ENCODE measurements around the gene DENND11.

DENND11 gene

GRCh38 chr7:141702047-141702567, at the start of gene DENND11:
Gene DENND11, minus strand, starts transcription at chr7:141702166. Its CDS starts 13 bp downstream, at chr7:141702153.
- peak in 1 of 2 experiments; percentile 50 for DNase-seq

- no peak for DNase-seq
These were observed 46.4 kb upstream of the DENND11 start for GRCh38 chr7:141748396-141748795.

DNA sequence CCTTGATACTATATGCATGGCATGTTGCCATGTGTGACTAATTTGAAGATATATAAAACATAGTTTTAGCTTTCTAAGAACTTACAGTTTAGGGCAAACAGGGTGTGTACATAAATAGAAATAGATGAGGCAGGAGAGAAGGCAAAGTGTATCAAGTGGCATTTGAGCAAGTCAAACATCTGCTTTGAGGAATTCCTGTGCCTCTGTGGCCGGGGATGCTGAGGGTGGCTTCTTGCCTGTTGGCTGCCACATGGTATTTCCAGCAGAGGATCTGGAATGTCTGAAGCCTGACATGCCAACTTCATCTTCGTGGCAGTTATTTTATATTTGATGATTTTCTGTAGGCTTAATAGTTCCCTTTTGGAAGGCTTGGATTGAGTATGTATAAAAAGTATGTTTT, 42.2 kb upstream of the DENND11 start:
- DNase-seq = no peak

- no peak for DNase-seq
These were observed 40.3 kb upstream of the DENND11 start for GRCh38 chr7:141742229-141742628.

DNA sequence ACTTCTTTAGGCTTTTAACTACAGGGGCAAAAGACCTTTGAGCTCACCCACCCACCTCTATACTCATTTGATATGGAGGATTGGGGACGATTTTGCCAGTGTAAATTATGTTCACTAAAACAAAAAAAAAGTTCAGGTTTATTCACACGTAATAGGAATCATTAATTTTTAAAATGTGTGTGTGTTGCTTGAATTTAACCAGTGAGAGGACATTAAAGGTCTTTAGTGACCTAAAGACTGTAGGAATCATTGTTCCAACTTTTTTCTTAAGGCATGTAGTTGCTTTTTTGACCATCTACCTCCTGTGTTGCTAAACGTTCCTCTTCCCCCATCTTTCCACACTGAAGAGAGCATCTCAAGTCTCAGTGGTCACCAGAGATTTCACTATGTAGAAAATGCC, 37.3 kb upstream of the DENND11 start:
- no peak for DNase-seq

GRCh38 chr7:141738592-141739013, 36.6 kb upstream of the DENND11 start:
- no peak for DNase-seq

DNA sequence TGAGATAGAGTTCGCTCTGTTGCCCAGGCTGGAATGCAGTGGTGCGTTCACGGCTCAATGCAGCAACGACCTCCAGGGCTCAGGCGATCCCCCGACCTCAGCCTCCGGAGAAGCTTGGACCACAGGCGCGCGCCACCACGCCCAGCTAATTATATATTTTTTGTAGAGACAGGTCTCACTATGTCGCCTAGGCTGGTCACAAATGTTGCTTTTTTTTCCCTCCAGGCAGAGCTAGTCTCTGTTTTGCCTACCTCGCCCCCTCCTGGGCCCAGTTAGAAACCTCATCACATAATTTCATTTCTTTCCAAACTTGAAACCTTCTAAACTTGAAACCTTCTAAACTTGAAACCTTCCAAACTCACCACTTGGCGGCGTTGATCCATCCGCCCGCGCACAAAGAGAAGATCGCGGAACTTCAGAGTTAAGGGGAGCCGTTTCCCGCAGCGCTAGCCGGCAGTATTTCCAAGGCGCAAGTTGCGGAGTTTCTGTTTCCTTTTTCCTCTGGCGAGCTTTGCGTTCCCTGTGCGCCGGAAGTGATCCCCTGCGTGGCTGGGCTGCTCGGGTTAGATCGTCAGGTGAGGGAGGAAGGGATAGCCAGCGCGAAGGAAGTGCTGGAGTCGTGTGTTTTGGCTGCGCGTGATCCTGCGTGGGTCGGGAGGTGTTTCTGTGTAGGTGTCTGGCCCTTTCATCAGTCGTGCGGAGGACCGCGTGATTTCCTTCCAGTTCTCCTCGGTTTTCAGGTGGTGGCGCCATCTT, 36.0 kb upstream of the DENND11 start, which contains the start of gene SSBP1:
Gene SSBP1 (plus strand): TSS at position 523 of the 756 bp plus-strand sequence. CDS start 809 bp downstream, outside the sequence.
- DNase-seq = peak; percentile 89 to 96

GRCh38 chr7:141737118-141737835, 35.3 kb upstream of the DENND11 start:
- DNase-seq = no peak

DNA sequence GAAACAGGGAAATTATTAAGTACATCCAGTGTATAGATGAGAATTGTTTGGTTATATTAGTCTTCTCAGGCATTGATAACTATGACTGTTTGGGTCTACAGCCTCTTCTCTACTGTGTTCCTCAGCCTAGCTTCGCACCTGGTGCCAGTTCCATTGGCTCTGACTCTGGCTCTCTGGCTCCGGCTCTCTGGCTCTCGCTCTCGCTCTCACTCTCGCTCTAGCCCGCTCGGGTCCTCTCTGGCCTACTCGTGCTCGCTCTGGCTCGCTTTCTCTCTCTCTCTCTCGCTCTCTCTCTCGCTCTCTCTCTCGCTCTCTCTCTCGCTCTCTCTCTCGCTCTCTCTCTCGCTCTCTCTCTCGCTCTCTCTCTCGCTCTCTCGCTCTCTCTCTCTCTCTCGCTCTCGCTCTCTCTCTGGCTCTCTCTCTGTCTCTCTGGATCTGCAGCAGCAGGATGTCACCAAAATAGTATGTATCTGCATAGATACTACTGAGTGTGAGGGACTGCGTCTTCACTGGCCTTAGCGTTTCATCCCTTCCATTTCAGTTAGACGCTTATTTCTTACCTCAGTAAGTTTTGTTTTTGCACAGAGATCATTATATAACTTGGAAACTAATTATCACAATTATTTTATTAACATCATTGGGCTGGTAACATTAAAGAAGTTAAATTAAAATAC, 29.6 kb upstream of the DENND11 start:
- no peak for DNase-seq

GRCh38 chr7:141729020-141729419, 27.1 kb upstream of the DENND11 start:
- DNase-seq = no peak

DNA sequence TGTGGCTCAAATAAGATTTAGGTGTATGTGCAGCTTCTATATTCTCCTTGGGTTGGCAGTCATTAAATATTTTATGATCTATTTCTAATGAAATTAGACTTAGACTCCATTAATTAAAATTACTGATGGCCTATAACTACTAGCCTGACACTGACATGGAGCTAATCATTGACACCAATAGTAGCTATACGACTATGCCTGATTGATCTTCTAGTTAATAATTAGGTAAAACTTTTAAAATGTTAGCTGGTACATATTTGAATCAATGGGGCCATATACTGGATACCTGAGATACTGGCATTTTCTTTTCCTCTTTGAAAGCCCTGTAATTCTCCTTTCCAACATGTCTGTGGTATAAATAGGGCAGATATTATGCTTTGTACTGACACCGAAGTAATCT, 20.6 kb upstream of the DENND11 start:
- no peak for DNase-seq

GRCh38 chr7:141717450-141717849, 15.5 kb upstream of the DENND11 start:
- no peak for DNase-seq

DNA sequence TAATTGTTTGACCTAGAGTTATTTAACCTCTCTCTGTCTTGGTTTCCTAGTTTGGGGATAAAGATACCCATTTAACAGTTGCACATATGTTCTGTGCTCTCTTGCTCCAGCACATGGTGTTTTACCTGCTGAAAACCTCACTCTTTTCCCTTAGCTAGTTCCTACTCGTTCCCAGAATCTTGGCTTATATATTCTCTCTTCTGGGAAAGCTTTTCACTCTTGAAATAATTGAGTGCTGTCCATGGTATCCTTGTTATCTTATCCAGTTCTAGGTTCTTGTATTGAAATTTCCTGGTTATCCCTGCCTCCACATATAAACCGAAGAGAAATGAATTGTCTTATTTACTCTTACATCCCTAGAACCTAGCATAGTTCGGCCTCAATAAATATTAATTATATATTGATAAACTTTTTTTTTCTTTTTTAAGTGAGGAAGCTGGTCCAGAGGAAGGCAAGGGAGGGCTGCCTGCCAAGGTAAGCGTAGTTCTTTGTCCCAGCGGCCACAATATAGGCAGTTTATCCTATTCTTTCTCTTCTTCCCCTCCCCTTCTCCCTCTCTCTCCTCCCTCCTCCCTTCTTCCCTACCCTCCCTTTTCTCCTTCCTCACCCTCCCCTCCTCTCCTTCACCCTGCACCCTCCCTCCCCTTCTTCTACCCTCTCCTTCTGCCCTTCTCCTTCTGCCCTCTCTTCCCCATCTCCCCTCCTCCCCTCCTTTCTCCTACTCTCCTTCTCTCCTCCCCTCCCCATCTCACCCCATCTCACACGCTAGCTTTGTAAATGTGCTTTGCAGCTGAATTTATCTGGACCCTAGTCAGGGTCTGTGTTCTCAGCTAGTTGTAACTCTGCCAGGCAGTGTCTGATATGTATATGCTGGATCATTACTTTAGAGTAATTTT, 14.1 kb upstream of the DENND11 start:
- no peak for DNase-seq

GRCh38 chr7:141715018-141715417, 13.1 kb upstream of the DENND11 start:
- DNase-seq = no peak

- DNase-seq = no peak
These were observed 12.6 kb upstream of the DENND11 start for GRCh38 chr7:141714571-141714970.

GRCh38 chr7:141713890-141714289, 11.9 kb upstream of the DENND11 start:
- DNase-seq = no peak

DNA sequence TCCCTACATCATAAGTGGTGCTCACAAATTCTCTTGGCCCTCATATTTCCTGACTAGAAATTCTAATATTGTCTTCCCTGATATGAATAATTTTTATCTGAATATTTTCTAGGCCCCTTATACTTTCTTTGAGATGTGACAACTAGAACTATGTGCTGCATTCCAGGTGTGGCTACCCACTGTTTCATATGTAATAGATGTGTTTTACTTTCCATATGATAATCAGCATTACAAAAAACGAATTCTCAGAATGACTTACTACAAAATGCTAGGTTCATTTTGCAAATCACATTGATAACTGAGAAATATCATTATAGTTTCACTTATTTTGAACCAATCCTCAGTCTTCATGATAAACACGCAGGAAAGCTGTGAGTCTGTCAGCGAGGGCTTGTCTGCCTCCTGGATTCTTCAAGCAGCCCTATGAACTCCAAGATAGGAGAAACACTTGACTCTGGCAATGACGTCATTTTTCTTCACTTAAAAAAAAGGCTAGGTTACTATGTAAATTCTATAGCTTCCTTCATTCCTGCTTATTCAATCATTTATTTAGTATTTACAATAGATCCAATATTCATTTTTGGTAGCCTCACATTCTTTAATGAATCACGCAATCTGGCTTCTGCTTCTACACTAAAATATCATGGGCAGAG, 10.8 kb upstream of the DENND11 start:
- DNase-seq = no peak

GRCh38 chr7:141710301-141710700, 8.3 kb upstream of the DENND11 start:
- DNase-seq = no peak

GRCh38 chr7:141709749-141710148, 7.8 kb upstream of the DENND11 start:
- DNase-seq = no peak

DNA sequence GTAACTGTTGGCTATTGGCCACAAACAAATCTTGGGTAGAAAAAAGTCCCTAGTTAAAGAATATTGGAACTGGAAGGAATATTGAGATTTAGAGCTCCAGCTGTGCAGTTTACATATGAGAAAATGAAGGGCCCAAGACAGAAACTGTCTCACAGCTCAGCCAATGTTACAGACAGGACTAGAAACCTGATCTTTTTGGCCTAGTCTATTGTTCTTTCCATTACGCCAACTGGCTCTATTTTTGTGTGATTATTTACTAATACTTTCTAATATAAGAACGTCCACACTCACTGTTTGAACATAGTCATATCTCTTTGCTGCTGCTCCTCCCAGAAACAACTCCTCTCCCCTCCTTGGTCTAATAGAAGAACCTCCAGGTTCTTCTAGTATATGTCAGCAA, 7.4 kb upstream of the DENND11 start:
- no peak for DNase-seq

DNA sequence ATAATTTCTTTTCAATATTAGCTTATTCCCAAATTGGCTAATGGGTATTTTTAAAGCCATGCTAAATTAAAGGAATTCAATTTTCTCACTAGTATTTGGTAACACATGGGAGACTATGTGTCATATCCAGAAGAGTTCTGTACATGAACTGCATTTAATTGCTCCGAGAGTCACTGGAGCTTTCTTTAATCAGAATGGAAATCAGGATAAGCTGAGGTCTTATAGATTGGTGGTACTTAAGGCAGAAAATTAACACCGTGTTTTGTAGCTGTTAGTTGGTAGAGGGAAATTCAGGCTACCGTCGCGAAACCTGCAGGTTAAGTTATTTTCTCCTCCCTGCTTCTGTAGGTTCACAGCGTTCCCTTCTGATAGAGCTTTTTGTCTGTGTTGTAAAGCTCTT, 6.4 kb upstream of the DENND11 start, which contains the start of gene WEE2:
Gene WEE2 (plus strand): TSS at position 3 of the 400 bp plus-strand sequence. CDS start 406 bp downstream, outside the sequence.
- DNase-seq = no peak
